NCI-H82 (cell line): ENCODE measurements around the gene ABR.

Experiments used
- DNase-seq: peaks from one replicate; lab custom pipeline; 2025; lab: John Stamatoyannopoulos, UW

Gene ABR

DNA sequence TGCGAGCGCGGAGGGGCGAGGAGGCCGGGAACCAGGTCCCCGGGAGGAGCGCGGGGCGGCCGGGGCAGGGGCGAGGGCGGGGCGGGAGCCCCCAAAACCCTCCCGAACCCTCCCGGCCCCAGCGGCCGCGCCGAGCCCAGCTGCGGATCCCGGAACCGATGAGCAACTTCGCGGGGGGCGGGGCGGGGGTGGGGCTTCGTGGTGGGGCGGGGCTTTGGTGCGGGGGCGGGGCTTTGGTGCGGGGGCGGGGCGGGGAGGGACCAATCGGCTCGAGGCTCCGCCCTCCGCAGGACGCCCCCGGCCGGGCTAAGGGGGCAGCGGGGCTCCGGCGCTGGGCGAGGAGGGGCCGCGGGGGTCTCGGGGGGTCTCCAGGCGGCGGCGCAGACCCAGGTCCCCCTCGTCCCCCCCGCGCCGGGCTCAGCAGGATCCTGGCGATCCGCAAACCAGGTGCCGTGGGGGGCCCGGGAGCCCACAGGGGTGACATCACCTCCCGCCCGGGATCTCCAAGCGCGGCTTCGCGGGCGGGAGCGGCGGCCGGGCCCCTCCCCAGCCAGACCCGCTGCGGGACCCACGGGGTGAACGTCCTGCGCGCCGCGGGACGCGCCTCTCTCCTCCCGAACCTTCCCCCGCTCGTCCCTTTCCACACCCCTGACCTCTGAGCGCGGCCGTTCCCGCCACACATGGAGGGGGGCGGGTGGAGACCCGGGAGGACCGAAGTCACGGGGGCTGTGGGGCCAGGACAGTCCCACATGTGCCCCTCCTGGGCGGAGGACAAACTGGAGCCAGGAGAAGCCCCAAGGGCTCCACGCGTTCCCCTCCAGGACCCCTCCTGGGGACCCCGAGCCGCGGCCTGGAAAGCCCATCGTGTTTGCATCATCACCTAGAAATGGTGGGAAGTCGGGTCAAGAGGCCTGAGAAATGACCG, at the start of gene ABR:
ABR (minus strand) TSS at position 164 of the 925 bp plus-strand sequence. CDS start 254 bp downstream, outside the sequence.
- peak; percentile 53 for DNase-seq

DNA sequence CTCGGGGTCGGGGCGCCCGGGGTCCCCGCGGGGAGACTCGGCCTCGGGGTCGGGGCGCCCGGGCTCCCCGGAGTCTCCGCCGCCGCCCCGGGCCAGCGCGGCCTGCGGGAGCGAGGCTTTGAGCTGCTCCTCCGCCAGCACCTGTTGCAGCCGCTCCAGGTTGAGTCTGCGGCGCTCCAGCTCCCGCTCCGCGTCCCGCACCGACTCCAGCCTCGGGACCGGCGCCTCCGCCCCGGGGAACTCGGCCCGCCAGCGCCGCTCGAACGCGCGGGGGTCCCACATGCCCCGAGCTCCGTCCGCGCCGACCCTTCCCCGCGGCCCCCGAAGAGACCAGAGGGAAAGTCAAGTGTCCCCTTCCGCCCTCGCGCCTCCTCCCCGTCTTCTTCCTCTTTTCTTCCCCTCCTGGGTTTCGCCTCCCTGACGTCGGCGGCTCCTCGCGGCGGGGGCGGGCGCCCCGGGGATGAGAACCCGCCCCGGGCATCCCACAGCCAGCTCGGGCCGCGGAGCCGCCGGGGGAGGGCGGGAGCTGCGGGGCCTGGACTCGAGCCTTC, 49.6 kb upstream of the ABR start:
- peak; percentile 53 for DNase-seq

DNA sequence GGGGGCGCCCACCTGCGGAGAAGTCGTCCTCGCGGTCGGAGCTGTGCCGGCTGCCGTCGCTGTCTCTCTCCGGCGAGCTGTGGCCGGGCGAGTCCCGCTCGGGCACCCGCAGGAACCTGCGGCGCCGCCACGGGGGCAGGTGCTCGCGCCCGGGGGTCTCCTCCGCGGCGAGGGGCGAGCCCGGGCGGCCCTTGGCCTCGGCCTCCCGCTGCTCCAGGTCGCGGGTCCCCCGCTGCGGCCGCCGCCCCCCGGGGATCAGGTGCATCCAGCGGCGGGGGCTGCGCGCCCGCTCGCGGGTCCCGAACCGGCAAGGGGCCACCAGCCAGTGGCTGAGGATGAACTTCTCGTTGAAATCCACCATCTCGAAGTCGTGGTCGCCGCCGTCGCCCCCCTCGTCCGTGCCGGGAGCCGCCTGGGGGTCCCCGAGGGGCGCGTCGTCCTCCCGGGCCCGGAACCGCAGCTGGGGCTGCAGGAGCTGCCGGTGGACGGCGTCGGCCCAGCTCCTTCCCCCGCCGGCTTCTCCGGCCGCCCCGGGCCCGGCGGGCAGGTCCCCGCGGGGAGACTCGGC, 49.1 kb upstream of the ABR start:
- no peak for DNase-seq

DNA sequence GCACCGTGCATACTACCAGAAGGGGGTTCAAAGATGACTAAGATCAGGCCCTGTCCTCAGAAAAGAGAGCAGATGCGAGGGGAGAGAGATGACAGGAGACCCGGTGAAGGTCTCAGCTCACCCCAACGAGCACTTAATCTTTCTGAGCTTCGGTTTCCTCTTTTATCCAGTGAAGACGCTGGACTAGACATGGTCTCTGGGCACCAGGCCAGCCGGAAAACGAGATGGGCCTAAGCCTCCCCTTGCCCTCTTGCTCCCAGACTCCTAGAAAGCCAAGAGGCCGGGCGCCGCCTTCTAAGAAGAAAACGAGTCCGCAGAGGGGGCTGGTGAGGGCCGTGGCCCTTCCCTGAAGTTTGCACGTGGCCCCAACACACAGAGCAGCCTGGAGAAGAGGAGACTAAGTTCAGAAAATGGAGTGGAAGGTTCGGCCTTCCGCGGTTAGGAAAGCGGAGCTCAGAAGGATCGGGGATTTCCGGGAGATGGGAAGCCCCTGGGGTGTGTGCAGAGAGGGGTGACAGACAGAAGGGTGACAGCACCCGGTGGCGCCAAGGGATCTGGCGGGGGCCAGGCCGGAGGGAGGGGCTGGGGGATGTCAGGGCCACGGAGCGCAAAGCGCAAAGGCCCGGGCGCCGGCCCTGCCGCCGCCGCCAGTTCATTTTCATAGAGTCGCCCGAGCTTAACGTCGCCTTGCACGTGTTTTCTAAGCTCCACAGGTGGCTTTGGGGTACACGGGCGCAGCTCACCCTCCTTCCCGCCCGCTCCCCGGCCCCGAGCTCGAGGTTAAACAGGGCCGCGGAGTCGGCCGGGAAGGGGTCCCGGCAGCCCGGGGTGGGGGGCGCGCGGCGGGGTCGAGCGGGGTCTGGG, 48.4 kb upstream of the ABR start:
- peak; percentile 59 for DNase-seq

DNA sequence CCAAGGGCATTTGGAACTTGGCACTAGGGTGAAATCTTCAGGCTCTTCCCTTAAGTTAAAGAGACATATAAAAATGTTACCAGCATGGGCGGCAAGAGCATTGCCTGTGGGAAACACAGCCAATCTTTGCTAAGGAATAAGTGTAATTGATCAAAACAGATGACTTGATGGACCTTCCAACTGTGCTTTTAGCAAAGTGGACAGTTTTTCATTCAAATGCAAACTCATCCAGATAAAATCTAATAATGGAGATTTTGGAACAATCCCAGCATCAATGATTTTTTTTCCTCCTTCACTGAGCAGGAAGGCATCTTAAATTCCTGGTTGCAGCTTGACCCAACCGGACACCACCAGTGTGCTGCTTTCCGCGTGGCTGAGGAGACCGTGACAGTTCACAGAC, 47.6 kb upstream of the ABR start:
- no peak for DNase-seq

DNA sequence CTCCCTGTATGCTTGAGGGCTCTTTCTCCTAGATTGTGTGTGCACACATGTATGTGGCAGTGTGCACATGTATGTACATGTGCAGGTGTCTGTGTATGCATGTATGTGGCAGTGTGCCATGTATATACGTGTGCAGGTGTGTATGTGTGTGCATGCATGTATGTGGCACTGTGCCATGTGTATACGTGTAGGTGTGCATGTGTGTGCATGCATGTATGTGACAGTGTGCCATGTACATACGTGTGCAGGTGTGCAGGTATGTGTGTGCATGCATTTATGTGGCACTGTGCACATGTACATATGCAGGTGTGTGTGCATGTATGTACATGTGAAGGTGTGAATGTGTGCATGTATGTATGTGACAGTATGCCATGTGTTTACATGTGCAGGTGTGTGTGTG, 46.5 kb upstream of the ABR start:
- DNase-seq, result no peak

DNA sequence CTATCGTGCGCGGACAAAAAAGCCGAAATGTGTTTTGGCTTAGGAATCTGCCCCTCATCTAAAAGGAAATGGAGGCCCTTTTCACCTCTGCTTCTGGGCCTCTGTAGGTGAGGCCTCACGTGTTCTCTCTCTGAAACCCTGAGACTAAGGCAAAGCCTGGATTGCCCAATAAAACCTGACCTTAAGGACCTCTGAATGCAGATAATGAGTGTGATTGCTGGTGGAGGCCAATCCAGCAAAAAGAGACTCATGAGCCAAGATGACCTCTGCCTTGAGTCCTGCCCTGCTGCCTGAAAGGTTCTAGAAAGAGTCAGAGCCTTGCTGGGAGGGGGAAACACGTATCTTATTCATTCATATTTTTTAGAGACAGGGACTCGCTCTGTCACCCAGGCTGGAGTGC, 44.5 kb upstream of the ABR start:
- no peak for DNase-seq

DNA sequence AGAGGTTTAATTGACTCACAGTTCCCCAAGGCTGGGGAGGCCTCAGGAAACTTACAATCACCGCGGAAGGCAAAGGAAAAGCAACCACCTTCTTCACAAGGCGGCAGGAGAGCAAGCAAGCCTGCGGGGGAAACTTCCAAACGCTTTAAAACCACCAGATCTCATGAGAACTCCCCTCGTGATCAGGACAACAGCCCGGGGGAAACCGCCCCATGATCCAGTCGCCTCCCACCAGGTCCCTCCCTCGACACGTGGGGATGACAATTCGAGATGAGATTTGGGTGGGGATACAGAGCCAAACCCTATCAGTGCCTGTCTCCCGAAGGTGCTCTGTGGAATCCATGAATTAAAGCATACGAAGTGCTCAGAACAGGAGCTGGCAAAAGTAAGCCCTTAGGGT, 43.9 kb upstream of the ABR start:
- DNase-seq, result no peak

DNA sequence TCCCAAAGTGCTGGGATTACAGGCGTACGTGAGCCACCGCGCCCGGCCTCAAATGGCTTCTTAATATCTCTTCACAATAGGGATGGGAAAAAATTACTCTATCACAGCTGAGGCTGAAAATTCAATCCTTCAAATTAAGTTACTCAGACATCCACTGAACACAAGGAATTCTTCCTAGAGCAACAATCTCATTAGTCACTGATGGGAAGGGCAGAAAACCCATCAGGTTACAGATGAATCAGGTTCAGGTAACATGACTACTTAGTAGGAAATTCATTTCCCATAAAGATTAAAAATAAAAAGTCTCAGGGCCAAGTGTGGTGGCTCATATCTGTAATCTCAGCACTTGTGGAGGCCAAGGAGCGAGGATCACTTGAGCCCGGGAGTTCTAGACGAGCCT, 42.5 kb upstream of the ABR start:
- DNase-seq, result no peak

DNA sequence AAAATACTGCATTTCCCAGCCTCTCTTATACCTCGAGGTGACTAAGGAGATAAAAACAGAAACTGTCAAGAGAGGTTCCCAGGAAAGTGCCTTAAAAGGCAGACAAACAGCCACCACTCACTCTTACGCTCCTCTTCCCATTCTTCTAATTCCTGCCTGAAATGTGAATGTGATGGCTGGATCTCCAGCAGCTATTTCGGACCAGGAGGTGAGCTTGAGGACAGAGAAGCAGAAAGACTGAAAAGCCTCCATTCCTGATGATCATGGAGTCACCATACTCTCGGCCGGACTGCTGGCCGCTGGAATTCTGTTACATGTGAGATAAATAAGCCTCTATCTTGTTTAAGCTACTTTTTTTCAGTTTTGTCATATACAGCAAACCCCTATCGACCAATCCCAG, 41.4 kb upstream of the ABR start:
- DNase-seq, result no peak

DNA sequence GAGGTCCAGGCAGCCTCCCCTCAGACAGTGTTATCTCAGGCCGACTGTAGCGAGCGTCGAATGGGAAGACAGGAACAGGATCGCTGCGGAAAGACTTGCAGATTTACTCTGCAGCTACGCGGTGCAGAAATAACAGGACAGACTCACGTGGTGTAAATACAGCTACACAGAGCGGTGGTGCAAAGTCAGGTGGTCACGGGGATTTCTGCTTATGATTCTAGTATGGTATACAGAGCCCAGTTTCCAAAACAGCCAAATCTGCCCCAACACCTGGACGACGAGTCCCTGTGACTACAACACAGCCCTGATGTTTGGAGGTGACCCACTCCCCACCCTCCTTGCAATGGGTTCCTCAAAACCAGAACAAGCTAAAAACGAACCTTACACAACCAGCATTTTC, 40.6 kb upstream of the ABR start:
- no peak for DNase-seq

DNA sequence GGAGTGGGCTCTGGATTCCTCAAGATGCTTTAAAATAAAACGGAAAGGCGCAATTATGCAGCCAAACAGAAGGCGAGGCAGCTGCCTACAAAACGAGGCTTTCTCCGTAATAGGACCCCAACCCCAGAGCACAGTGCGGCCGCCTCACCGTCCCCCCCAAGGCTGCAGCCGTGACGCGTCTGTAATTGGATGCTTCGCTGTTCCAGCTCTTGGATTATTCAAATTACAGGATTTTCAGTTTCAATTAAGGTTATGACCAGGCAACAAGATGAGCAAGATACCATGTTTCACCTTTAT, 37.3 kb upstream of the ABR start:
- peak; percentile 54 for DNase-seq

DNA sequence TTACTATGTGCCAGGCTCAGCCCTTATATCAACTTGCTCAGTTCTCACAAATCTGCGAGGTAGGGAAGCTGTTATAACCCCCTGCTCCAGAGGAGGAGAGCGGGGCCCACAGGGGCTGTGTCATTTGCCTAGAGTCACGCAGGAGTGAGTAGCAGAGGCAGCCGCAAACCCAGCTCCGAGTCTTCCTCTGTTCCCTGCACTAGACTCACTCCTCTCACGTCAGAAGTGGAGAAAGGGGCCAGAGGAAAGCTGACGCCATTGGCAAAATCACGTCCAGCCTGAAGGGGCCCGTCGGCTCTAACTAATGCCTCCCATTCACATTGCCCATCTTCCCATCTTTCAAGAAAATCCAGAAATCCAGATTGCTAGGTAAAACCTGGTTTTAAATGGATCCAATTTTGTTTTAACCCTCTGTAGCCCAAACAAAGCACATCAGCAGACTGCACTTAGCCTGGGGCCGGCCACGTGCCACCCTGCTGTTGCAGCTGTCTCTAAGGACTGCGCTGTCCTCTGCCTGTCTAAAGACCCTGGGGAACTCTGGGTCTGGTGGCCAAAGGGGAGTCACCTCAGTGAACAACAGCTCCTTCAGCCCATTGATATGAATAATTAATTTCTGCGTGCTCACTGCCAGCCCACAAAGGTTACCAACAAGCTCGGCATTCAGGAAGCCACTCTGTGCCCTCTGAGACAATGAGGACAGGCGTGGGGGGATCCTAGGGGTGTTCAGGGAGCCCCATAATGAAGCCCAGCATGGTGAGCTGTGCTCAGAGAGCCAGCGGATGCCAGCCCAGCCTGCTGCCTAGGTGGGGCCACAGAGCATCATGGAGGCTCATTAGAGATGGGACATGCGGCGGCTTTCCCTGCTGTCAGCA, 36.7 kb upstream of the ABR start:
- DNase-seq, result peak; percentile 50

DNA sequence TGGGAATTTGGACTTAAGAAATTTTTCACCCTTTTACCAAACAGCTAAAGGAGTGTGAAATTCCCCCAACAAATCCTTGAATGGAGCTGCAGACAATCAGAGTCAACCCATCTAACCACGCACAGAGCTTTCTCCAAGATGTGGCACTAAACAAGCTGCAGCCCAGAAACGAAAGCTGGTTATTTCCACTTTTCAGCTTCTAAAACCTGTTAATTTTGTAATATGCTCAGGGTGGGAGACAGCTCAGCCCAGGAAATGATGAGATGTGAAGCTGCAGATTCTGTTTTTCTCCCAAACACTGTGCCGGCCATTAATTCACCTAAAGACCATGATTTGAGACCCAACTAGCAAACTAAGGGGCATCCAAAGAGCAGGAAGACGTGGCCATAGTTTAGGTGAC, 33.2 kb upstream of the ABR start:
- DNase-seq, result no peak

DNA sequence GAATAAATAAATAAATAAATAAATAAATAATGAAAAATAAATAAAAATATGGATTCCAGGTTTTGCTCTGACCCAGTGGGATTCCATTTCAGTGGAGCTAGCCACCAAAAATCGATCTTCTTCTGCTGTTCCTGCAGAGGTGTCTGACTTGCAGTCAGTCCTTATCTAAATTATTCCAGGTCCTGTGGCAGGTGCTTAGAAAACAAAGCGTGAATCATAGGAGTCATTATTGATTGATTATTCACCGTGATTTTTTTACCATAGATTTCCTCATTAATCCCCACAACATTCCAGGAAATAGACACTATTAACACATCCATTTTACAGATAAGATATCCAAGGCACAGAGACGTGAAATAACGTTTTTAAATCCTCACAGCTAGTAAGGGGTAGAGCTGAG, 31.5 kb upstream of the ABR start:
- no peak for DNase-seq

DNA sequence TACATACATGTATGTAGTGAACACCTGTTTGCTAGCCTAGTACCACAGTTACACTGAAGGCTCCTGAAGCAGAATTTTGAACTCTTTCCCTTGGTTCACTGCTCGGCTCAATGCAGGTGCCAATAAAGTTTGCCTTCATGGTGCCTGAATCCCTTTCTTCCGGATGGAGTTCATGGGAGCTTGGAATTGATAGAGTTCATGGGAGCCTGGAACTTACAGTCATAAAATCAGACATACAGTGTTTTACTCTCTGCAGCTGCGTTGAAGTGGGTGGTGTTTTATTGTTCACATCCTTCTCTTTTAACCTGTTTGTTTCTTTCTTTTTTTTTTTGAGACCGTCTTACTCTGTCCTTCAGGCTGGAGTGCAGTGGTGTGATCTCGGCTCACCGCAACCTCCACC, 29.2 kb upstream of the ABR start:
- no peak for DNase-seq

DNA sequence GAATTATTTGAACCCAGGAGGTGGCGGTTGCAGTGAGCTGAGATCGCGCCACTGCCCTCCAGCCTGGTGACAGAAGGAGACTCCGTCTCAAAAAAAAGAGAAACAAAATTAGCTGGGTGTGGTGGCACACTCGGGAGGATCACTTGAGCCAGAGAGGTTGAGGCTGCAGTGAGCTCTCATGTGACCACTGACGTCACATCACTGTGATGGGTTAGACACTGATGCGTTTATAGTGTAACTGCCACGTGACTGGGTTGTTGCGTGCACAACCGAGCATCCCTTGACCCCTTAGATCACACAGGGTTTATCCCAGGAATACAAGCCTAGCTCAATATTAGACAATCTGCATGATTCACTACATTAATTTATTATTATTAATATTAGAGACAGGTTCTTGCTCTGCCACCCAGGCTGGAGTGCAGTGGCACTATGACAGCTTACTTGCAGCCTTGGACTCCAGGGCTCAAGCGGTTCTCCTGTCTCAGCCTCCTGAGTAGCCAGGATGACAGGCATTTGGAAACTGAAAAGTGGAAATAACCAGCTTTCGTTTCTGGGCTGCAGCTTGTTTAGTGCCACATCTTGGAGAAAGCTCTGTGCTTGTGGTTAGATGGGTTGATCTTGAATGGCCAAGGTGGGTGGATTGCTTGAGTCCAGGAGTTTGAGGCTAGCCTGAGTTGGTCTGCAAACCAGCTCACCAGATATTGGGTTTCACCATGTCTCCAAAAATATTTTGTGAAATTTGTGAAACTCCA, 26.4 kb upstream of the ABR start:
- DNase-seq, result no peak

DNA sequence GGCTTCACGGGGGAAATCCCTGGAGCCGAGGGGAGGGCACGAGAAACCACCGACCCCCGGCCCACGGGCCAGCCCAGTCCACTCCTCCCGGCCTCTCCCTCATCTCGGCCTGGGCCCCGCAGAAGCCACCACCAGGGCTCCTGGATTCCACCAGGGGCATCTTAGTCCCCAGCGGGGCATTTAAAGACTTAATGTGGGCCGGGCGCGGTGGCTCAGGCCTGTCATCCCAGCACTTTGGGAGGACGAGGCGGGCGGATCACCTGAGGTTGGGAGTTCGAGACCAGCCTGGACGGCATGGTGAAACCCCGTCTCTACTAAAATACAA, 24.1 kb upstream of the ABR start:
- no peak for DNase-seq

DNA sequence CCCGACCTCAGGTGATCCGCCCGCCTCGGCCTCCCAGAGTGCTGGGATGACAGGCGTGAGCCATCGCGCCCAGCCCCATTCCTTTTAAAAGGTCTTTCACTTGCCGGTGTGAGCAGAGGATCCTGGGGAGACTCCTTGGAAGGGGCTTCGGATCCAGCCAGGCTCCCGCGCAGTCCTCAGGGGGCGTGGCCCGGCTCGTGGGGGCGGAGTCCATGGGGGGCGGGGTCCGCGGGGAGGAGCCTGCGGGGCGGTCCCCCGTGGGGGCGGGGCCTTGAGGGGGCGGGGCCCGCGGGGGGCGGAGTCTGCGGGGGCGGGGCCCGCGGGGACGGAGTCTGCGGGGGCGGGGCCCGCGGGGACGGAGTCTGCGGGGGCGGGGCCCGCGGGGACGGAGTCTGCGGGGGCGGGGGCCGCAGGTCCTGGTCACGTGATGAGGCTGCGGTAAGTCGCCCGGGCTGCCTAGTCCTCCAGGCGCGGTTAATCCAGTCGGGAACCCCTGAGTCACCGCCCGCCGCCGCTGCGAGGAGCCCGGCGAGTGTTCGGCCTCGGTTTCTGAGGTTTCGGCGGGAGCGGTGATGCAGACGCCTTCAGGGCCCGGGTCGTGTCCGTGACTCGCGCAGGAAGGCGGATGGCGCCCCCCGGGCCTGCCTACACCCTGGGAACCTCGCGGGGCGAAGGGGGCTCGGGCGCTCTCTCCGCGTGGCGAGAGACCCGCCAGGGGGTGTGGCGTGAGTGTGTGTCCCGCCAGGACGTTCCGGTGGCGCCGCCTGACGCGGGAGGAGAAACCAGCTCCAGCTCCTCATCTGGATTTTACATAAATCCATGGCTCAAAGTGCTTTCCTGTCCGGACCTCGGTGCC, 23.6 kb upstream of the ABR start:
- DNase-seq, result peak; percentile 94

DNA sequence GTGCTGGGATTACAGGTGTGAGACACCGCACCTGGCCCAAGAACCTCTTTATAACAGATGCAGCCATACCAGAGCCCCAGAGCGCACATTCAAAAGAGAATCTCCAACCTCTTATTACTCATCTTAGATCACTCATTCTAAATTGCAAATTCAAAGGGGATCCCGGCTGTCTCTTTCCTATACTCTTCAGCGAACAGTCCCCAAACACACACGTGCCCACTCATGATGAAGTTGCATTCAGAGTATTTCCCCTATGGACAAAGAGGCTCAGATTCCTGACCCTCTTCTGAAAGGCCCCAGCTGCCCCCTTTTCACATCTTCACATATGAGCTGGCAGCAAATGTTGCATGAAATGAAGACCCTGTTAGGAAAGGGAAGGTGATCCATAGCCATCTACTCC, 22.5 kb upstream of the ABR start:
- no peak for DNase-seq
